Osteocyte (in vitro differentiated cells): ENCODE results near the gene CDH4. TPM values are rescaled to one million over a fixed set of nuclear protein-coding genes. Genes with fewer than 3 reads are reported as not detected.

ENCODE experiments used
- DNase-seq: peaks from one replicate; pipeline ENCODE4 v3.0.0; 2021; ENCODE audit warnings: mixed read lengths; ENCODE audit not compliant: unreplicated experiment; ENCODE audit errors: extremely low spot score
- H3K27ac Mint-ChIP-seq: one replicate; pipeline ENCODE4 v1.8.0; 2021; ENCODE audit warnings: mild to moderate bottlenecking, mixed read lengths; ENCODE audit not compliant: unreplicated experiment
- H3K27me3 Mint-ChIP-seq: one replicate; pipeline ENCODE4 v1.8.0; 2021; ENCODE audit warnings: mixed read lengths; ENCODE audit not compliant: unreplicated experiment
- H3K36me3 Mint-ChIP-seq: one replicate; pipeline ENCODE4 v1.8.0; 2021; ENCODE audit warnings: mixed read lengths; ENCODE audit not compliant: unreplicated experiment
- H3K4me1 Mint-ChIP-seq: one replicate; pipeline ENCODE4 v1.8.0; 2021; ENCODE audit warnings: mixed read lengths; ENCODE audit not compliant: unreplicated experiment
- H3K4me3 Mint-ChIP-seq: one replicate; pipeline ENCODE4 v1.8.0; 2021; ENCODE audit warnings: mild to moderate bottlenecking, moderate library complexity, mixed read lengths; ENCODE audit not compliant: unreplicated experiment
- H3K9me3 Mint-ChIP-seq: one replicate; pipeline ENCODE4 v1.8.0; 2021; ENCODE audit warnings: mixed read lengths; ENCODE audit not compliant: unreplicated experiment
- CTCF ChIP-seq: fragments of 200-600 bp; sonication (generic); IDR thresholded peaks from 2 replicates; pipeline ENCODE4 v1.5.0; 2021; ENCODE audit warnings: antibody characterized with exemption, mild to moderate bottlenecking, moderate library complexity
- total RNA-seq: library from RNA; stranded (reverse); gene quantifications from 2 replicates; pipeline ENCODE4 v1.2.1, GENCODE V29; 2021

CDH4 gene
- total RNA-seq, 1 donor from 2014 or later, result 1.3 TPM

- H3K27me3 Mint-ChIP-seq, result no peaks in the 10 kb centered on the region
- H3K36me3 Mint-ChIP-seq, result no peaks in the 10 kb centered on the region
- no peaks in the 10 kb centered on the region for H3K9me3 Mint-ChIP-seq
- no peak overlapping the region for H3K4me3 Mint-ChIP-seq
- no peaks in the 10 kb centered on the region for H3K4me1 Mint-ChIP-seq
- H3K27ac Mint-ChIP-seq, result no peak overlapping the region
- no peak for DNase-seq
- no peak for TF ChIP-seq CTCF
Measured at GRCh38 chr20:61847986-61848385, 595.9 kb downstream of the CDH4 start.

- no peak overlapping the region for H3K4me3 Mint-ChIP-seq
- no peak overlapping the region for H3K27ac Mint-ChIP-seq
- H3K4me1 Mint-ChIP-seq, result no peaks in the 10 kb centered on the region
- no peaks in the 10 kb centered on the region for H3K27me3 Mint-ChIP-seq
- no peaks in the 10 kb centered on the region for H3K9me3 Mint-ChIP-seq
- no peak for TF ChIP-seq CTCF
- no peak for DNase-seq
- H3K36me3 Mint-ChIP-seq, result no peaks in the 10 kb centered on the region
Measured at GRCh38 chr20:61848851-61849250, 596.8 kb downstream of the CDH4 start.

DNA sequence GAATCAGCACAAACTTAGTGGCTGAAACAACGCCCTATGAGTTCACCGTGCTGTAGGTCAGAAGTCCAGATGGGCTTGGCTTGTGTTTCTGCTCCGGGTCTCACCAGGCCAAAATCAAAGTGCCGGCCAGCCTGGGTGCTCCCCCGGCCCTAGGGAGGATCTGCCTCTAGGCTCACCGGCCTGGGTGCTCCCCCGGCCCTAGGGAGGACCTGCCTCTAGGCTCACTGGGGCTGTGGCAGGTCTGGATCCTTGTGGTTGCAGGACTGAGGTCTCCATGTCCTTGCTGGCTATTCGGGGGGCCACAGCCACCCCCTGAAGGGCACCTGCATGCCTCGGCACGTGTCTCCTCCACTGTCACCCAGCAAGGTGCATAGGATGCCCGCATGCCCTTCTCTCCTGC is 597.3 kb downstream of the CDH4 start:
- DNase-seq, result no peak
- no peaks in the 10 kb centered on the region for H3K36me3 Mint-ChIP-seq
- H3K27me3 Mint-ChIP-seq, result no peaks in the 10 kb centered on the region
- H3K27ac Mint-ChIP-seq, result no peak overlapping the region
- H3K4me3 Mint-ChIP-seq, result no peak overlapping the region
- no peaks in the 10 kb centered on the region for H3K4me1 Mint-ChIP-seq
- no peak for TF ChIP-seq CTCF
- no peaks in the 10 kb centered on the region for H3K9me3 Mint-ChIP-seq

DNA sequence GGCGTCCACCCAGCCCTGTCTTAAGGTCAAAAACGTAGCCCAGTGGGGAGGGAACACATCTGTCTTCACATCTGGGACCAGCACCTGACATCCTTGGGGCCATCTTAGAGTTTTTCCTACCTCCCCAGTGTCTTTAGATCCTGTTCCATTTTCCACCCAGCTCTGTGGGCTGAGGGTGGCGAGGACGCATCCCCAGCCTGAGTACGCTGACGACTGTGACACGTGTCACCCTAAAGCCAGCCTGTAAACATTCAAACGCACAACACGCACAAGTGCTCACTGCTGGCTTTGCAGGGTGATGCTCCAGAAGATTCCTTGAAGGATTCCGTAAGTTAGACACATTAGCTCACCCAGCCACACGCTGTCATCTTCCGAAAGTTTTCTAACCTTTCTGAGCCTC is 597.8 kb downstream of the CDH4 start:
- H3K27ac Mint-ChIP-seq, result no peak overlapping the region
- H3K36me3 Mint-ChIP-seq, result no peaks in the 10 kb centered on the region
- H3K27me3 Mint-ChIP-seq, result no peaks in the 10 kb centered on the region
- no peak for DNase-seq
- no peak for TF ChIP-seq CTCF
- no peaks in the 10 kb centered on the region for H3K4me1 Mint-ChIP-seq
- no peaks in the 10 kb centered on the region for H3K9me3 Mint-ChIP-seq
- no peak overlapping the region for H3K4me3 Mint-ChIP-seq

- no peaks in the 10 kb centered on the region for H3K27me3 Mint-ChIP-seq
- H3K27ac Mint-ChIP-seq, result no peak overlapping the region
- H3K36me3 Mint-ChIP-seq, result no peaks in the 10 kb centered on the region
- DNase-seq, result no peak
- no peak overlapping the region for H3K4me3 Mint-ChIP-seq
- TF ChIP-seq CTCF, result no peak
- H3K4me1 Mint-ChIP-seq, result no peaks in the 10 kb centered on the region
- H3K9me3 Mint-ChIP-seq, result no peaks in the 10 kb centered on the region
Measured at GRCh38 chr20:61850457-61850856, 598.4 kb downstream of the CDH4 start.
